Activated CD4-positive, alpha-beta memory T cell treated with anti-CD3 and anti-CD28 coated beads for 36 hours (primary cell): Measurements from ENCODE around the gene FOXP1. TPM values are rescaled to one million over a fixed set of nuclear protein-coding genes. Genes with fewer than 3 reads are reported as not detected.

Source experiments
- CTCF ChIA-PET: fragments of 350-600 bp; sonication (Branson Sonifier 250); formaldehyde crosslinking; loops from one replicate; lab custom pipeline; 2021; ENCODE audit warnings: antibody characterized with exemption, inconsistent platforms; lab: Charles Lee
- POLR2A ChIA-PET: fragments of 350-600 bp; sonication (Branson Sonifier 250); formaldehyde crosslinking; loops from one replicate; lab custom pipeline; 2021; ENCODE audit warnings: antibody characterized with exemption; lab: Charles Lee
- DNase-seq: peaks from one replicate; pipeline ENCODE4 v3.0.0-alpha.2; 2020
- H3K27ac Mint-ChIP-seq: one replicate; pipeline ENCODE4 v1.8.0; 2021; ENCODE audit warnings: mixed read lengths
- H3K27me3 Mint-ChIP-seq: one replicate; pipeline ENCODE4 v1.8.0; 2021; ENCODE audit warnings: mixed read lengths
- H3K36me3 Mint-ChIP-seq: one replicate; pipeline ENCODE4 v1.8.0; 2021; ENCODE audit warnings: mixed read lengths
- H3K4me1 Mint-ChIP-seq: one replicate; pipeline ENCODE4 v1.8.0; 2021; ENCODE audit warnings: low read depth, mixed read lengths
- H3K4me3 Mint-ChIP-seq: one replicate; pipeline ENCODE4 v1.8.0; 2021; ENCODE audit warnings: mild to moderate bottlenecking, mixed read lengths
- H3K9me3 Mint-ChIP-seq: one replicate; pipeline ENCODE4 v1.8.0; 2021; ENCODE audit warnings: mixed read lengths
- intact Hi-C: fragments of 100-400 bp; cut with micrococcal nuclease; formaldehyde crosslinking; loops from one replicate; pipeline ENCODE4 v1.15.1; 2023
- total RNA-seq, 2 experiments: library from RNA; stranded (reverse); gene quantifications; one replicate each; pipeline ENCODE4 v1.2.3, GENCODE V29; 2021

The FOXP1 gene
- total RNA-seq, 2 experiments from 2014 or later, result 94.4 to 102 TPM

- no peak for DNase-seq
- Mint-ChIP-seq H3K9me3 (no peaks in the 10 kb centered on the region), H3K27ac (no peak overlapping the region), H3K36me3 (no peaks in the 10 kb centered on the region), H3K4me1 (peaks cover 9% of the 10 kb centered on the region), H3K27me3 (no peaks in the 10 kb centered on the region), H3K4me3 (no peak overlapping the region)
- CTCF ChIA-PET, result no interaction called here
- intact Hi-C loops, result no loop called here
- POLR2A ChIA-PET, result no interaction called here
These were observed 62.5 kb downstream of the FOXP1 start for GRCh38 chr3:71521021-71521352.

- Mint-ChIP-seq H3K27me3 (no peaks in the 10 kb centered on the region), H3K36me3 (no peaks in the 10 kb centered on the region), H3K4me3 (no peak overlapping the region), H3K9me3 (no peaks in the 10 kb centered on the region), H3K4me1 (peaks cover 9% of the 10 kb centered on the region), H3K27ac (no peak overlapping the region)
- intact Hi-C loops, result no loop called here
- peak; percentile 27 for DNase-seq
- ChIA-PET POLR2A (no interaction called here), CTCF (no interaction called here)
These were observed 63.1 kb downstream of the FOXP1 start for GRCh38 chr3:71520161-71521020.

- H3K4me1 Mint-ChIP-seq, result peaks cover 9% of the 10 kb centered on the region
- no peaks in the 10 kb centered on the region for H3K36me3 Mint-ChIP-seq
- H3K4me3 Mint-ChIP-seq, result no peak overlapping the region
- no peak overlapping the region for H3K27ac Mint-ChIP-seq
- ChIA-PET CTCF (no interaction called here), POLR2A (no interaction called here)
- no peaks in the 10 kb centered on the region for H3K27me3 Mint-ChIP-seq
- DNase-seq, result no peak
- H3K9me3 Mint-ChIP-seq, result no peaks in the 10 kb centered on the region
- intact Hi-C loops, result loop anchor here (10.0 kb wide), 1 partner anchor 963 kb away; no protein-coding TSS in a partner anchor
These were observed 65.4 kb downstream of the FOXP1 start for GRCh38 chr3:71518089-71518488.

GRCh38 chr3:71517271-71517791 lies 66.2 kb downstream of the FOXP1 start:
- CTCF ChIA-PET, result no interaction called here
- H3K27ac Mint-ChIP-seq, result no peak overlapping the region
- no peak for DNase-seq
- H3K4me3 Mint-ChIP-seq, result no peak overlapping the region
- intact Hi-C loops, result loop anchor here (10.0 kb wide), 1 partner anchor 963 kb away; no protein-coding TSS in a partner anchor
- H3K36me3 Mint-ChIP-seq, result no peaks in the 10 kb centered on the region
- H3K9me3 Mint-ChIP-seq, result no peaks in the 10 kb centered on the region
- peaks cover 9% of the 10 kb centered on the region for H3K4me1 Mint-ChIP-seq
- no peaks in the 10 kb centered on the region for H3K27me3 Mint-ChIP-seq
- POLR2A ChIA-PET, result no interaction called here

- Mint-ChIP-seq H3K4me1 (peaks cover 7% of the 10 kb centered on the region), H3K36me3 (no peaks in the 10 kb centered on the region), H3K27me3 (no peaks in the 10 kb centered on the region), H3K4me3 (no peak overlapping the region), H3K27ac (no peak overlapping the region), H3K9me3 (no peaks in the 10 kb centered on the region)
- intact Hi-C loops, result loop anchor here (10.0 kb wide), 1 partner anchor 961 kb away; no protein-coding TSS in a partner anchor
- ChIA-PET POLR2A (no interaction called here), CTCF (no interaction called here)
- no peak for DNase-seq
These were observed 67.7 kb downstream of the FOXP1 start for GRCh38 chr3:71515636-71516365.

GRCh38 chr3:71514621-71515020 lies 68.9 kb downstream of the FOXP1 start:
- ChIA-PET CTCF (no interaction called here), POLR2A (no interaction called here)
- intact Hi-C loops, result loop anchor here (5.0 to 10.0 kb wide), 4 partner anchors 387 to 960 kb away; no protein-coding TSS in a partner anchor
- peaks cover 4% of the 10 kb centered on the region for H3K4me1 Mint-ChIP-seq
- H3K36me3 Mint-ChIP-seq, result no peaks in the 10 kb centered on the region
- no peak overlapping the region for H3K4me3 Mint-ChIP-seq
- DNase-seq, result no peak
- H3K9me3 Mint-ChIP-seq, result no peaks in the 10 kb centered on the region
- no peaks in the 10 kb centered on the region for H3K27me3 Mint-ChIP-seq
- no peak overlapping the region for H3K27ac Mint-ChIP-seq

- no peak overlapping the region for H3K27ac Mint-ChIP-seq
- no peaks in the 10 kb centered on the region for H3K9me3 Mint-ChIP-seq
- CTCF ChIA-PET, result no interaction called here
- POLR2A ChIA-PET, result no interaction called here
- intact Hi-C loops, result loop anchor here (5.0 to 10.0 kb wide), 4 partner anchors 386 to 959 kb away; no protein-coding TSS in a partner anchor
- no peaks in the 10 kb centered on the region for H3K36me3 Mint-ChIP-seq
- peaks cover 6% of the 10 kb centered on the region for H3K4me1 Mint-ChIP-seq
- H3K27me3 Mint-ChIP-seq, result no peaks in the 10 kb centered on the region
- no peak overlapping the region for H3K4me3 Mint-ChIP-seq
- no peak for DNase-seq
These were observed 70.0 kb downstream of the FOXP1 start for GRCh38 chr3:71513515-71513914.

GRCh38 chr3:71513081-71513480 lies 70.4 kb downstream of the FOXP1 start:
- Mint-ChIP-seq H3K4me3 (no peak overlapping the region), H3K27me3 (no peaks in the 10 kb centered on the region), H3K36me3 (no peaks in the 10 kb centered on the region), H3K9me3 (no peaks in the 10 kb centered on the region), H3K4me1 (peaks cover 6% of the 10 kb centered on the region), H3K27ac (no peak overlapping the region)
- no peak for DNase-seq
- CTCF ChIA-PET, result interaction anchor here (0.6 to 2.2 kb wide), 4 partner anchors 41 to 211 kb away, joined by 3 to 8 read pairs (median 3); no protein-coding TSS in a partner anchor
- intact Hi-C loops, result loop anchor here (5.0 to 10.0 kb wide), 4 partner anchors 386 to 958 kb away; no protein-coding TSS in a partner anchor
- POLR2A ChIA-PET, result no interaction called here

GRCh38 chr3:71512544-71512943 lies 71.0 kb downstream of the FOXP1 start:
- ChIA-PET CTCF (interaction anchor here (0.6 to 2.2 kb wide), 5 partner anchors 40 to 211 kb away, joined by 3 to 8 read pairs (median 3); no protein-coding TSS in a partner anchor), POLR2A (no interaction called here)
- no peak for DNase-seq
- Mint-ChIP-seq H3K27ac (no peak overlapping the region), H3K4me1 (peaks cover 6% of the 10 kb centered on the region), H3K36me3 (no peaks in the 10 kb centered on the region), H3K9me3 (no peaks in the 10 kb centered on the region), H3K27me3 (no peaks in the 10 kb centered on the region), H3K4me3 (no peak overlapping the region)
- intact Hi-C loops, result loop anchor here (1.0 to 10.0 kb wide), 5 partner anchors 207 to 958 kb away; no protein-coding TSS in a partner anchor

- no peaks in the 10 kb centered on the region for H3K27me3 Mint-ChIP-seq
- no peak overlapping the region for H3K27ac Mint-ChIP-seq
- ChIA-PET POLR2A (no interaction called here), CTCF (interaction anchor here (0.8 to 2.2 kb wide), 7 partner anchors 16 to 505 kb away, joined by 3 to 8 read pairs (median 5); no protein-coding TSS in a partner anchor)
- intact Hi-C loops, result loop anchor here (1.0 to 10.0 kb wide), 5 partner anchors 207 to 957 kb away; no protein-coding TSS in a partner anchor
- H3K4me1 Mint-ChIP-seq, result peaks cover 6% of the 10 kb centered on the region
- no peaks in the 10 kb centered on the region for H3K36me3 Mint-ChIP-seq
- peak; percentile 46 for DNase-seq
- H3K4me3 Mint-ChIP-seq, result no peak overlapping the region
- H3K9me3 Mint-ChIP-seq, result no peaks in the 10 kb centered on the region
These were observed 71.5 kb downstream of the FOXP1 start for GRCh38 chr3:71512000-71512399.

GRCh38 chr3:71511446-71511845 lies 72.1 kb downstream of the FOXP1 start:
- POLR2A ChIA-PET, result interaction anchor here (1.3 kb wide), 1 partner anchor 380 kb away, joined by 3 read pairs; no protein-coding TSS in a partner anchor

More at GRCh38 chr3:71511446-71511845, 72.1 kb downstream of the FOXP1 start:
- Mint-ChIP-seq H3K27ac (no peak overlapping the region), H3K27me3 (no peaks in the 10 kb centered on the region), H3K4me3 (no peak overlapping the region), H3K4me1 (peaks cover 6% of the 10 kb centered on the region), H3K9me3 (no peaks in the 10 kb centered on the region), H3K36me3 (no peaks in the 10 kb centered on the region)
- CTCF ChIA-PET, result interaction anchor here (0.8 to 2.2 kb wide), 7 partner anchors 15 to 505 kb away, joined by 3 to 8 read pairs (median 5); no protein-coding TSS in a partner anchor
- no peak for DNase-seq
- intact Hi-C loops, result loop anchor here (5.0 to 10.0 kb wide), 4 partner anchors 384 to 957 kb away; no protein-coding TSS in a partner anchor
